ENCODE measurements around the gene WNT16.
"Not testable (repeated sequence)": the region's sequence is repeated elsewhere in the genome, so short reads cannot be mapped to it uniquely, and the experiment has no call there.

Gene WNT16

GRCh38 chr7:121306565-121306964 is 22.2 kb upstream of the WNT16 start:
- no peak for DNase-seq (ENCODE audit: low read depth)

- DNase-seq (ENCODE audit: low read depth): no peak
Observed at GRCh38 chr7:121307021-121307574, 21.7 kb upstream of the WNT16 start.

- DNase-seq (ENCODE audit: low read depth): no peak
Observed at GRCh38 chr7:121313220-121313792, 15.5 kb upstream of the WNT16 start.

- DNase-seq (ENCODE audit: low read depth): no peak
Observed at GRCh38 chr7:121313793-121314676, 14.8 kb upstream of the WNT16 start.

- not testable (repeated sequence) for DNase-seq (ENCODE audit: low read depth)
Observed at GRCh38 chr7:121315170-121315569, 13.6 kb upstream of the WNT16 start.

GRCh38 chr7:121322460-121322859 is 6.3 kb upstream of the WNT16 start:
- no peak for DNase-seq (ENCODE audit: low read depth)

- DNase-seq (ENCODE audit: low read depth): no peak
Observed at GRCh38 chr7:121323515-121324302, 5.1 kb upstream of the WNT16 start.

- DNase-seq (ENCODE audit: low read depth): no peak
Observed at GRCh38 chr7:121327671-121328070, 1.1 kb upstream of the WNT16 start.

- DNase-seq (ENCODE audit: low read depth): no peak
Observed at GRCh38 chr7:121329191-121330052, 622 bp downstream of the WNT16 start.

GRCh38 chr7:121330053-121330833 is 1.4 kb downstream of the WNT16 start:
- DNase-seq (ENCODE audit: low read depth): no peak

GRCh38 chr7:121331048-121331447 is 2.2 kb downstream of the WNT16 start:
- DNase-seq (ENCODE audit: low read depth): no peak

GRCh38 chr7:121331574-121331973 is 2.8 kb downstream of the WNT16 start:
- no peak for DNase-seq (ENCODE audit: low read depth)

GRCh38 chr7:121334376-121334775 is 5.6 kb downstream of the WNT16 start:
- no peak for DNase-seq (ENCODE audit: low read depth)

- no peak for DNase-seq (ENCODE audit: low read depth)
Observed at GRCh38 chr7:121334875-121335648, 6.3 kb downstream of the WNT16 start.

GRCh38 chr7:121336579-121336978 is 7.8 kb downstream of the WNT16 start:
- no peak for DNase-seq (ENCODE audit: low read depth)

GRCh38 chr7:121337398-121337797 is 8.6 kb downstream of the WNT16 start:
- no peak for DNase-seq (ENCODE audit: low read depth)

GRCh38 chr7:121339082-121339481 is 10.3 kb downstream of the WNT16 start:
- no peak for DNase-seq (ENCODE audit: low read depth)

- no peak for DNase-seq (ENCODE audit: low read depth)
Observed at GRCh38 chr7:121341933-121342332, 13.1 kb downstream of the WNT16 start.

GRCh38 chr7:121342631-121343030 is 13.8 kb downstream of the WNT16 start:
- no peak for DNase-seq (ENCODE audit: low read depth)

- no peak for DNase-seq (ENCODE audit: low read depth)
Observed at GRCh38 chr7:121343302-121343701, 14.5 kb downstream of the WNT16 start.
